Neural cell (in vitro differentiated cells): ENCODE data around the gene IGF2R.

Experiments
- POLR2AphosphoS5 ChIP-seq: IDR thresholded peaks from 2 replicates; pipeline ENCODE4 v1.6.1; 2012
- TF ChIP-seq, protein P1 (sequence below): fragments of 450-650 bp; IDR thresholded peaks from 2 replicates; pipeline ENCODE4 v1.5.1; 2014; ENCODE audit warnings: antibody characterized with exemption, mild to moderate bottlenecking, moderate library complexity; ENCODE audit not compliant: poor library complexity, severe bottlenecking
- TF ChIP-seq, protein P2 (sequence below): IDR thresholded peaks from 2 replicates; pipeline ENCODE4 v1.6.1; 2012; ENCODE audit warnings: borderline replicate concordance

- TF ChIP-seq, protein P1, sequence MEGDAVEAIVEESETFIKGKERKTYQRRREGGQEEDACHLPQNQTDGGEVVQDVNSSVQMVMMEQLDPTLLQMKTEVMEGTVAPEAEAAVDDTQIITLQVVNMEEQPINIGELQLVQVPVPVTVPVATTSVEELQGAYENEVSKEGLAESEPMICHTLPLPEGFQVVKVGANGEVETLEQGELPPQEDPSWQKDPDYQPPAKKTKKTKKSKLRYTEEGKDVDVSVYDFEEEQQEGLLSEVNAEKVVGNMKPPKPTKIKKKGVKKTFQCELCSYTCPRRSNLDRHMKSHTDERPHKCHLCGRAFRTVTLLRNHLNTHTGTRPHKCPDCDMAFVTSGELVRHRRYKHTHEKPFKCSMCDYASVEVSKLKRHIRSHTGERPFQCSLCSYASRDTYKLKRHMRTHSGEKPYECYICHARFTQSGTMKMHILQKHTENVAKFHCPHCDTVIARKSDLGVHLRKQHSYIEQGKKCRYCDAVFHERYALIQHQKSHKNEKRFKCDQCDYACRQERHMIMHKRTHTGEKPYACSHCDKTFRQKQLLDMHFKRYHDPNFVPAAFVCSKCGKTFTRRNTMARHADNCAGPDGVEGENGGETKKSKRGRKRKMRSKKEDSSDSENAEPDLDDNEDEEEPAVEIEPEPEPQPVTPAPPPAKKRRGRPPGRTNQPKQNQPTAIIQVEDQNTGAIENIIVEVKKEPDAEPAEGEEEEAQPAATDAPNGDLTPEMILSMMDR = no peak
- no peak for TF ChIP-seq POLR2AphosphoS5
- TF ChIP-seq, protein P2, sequence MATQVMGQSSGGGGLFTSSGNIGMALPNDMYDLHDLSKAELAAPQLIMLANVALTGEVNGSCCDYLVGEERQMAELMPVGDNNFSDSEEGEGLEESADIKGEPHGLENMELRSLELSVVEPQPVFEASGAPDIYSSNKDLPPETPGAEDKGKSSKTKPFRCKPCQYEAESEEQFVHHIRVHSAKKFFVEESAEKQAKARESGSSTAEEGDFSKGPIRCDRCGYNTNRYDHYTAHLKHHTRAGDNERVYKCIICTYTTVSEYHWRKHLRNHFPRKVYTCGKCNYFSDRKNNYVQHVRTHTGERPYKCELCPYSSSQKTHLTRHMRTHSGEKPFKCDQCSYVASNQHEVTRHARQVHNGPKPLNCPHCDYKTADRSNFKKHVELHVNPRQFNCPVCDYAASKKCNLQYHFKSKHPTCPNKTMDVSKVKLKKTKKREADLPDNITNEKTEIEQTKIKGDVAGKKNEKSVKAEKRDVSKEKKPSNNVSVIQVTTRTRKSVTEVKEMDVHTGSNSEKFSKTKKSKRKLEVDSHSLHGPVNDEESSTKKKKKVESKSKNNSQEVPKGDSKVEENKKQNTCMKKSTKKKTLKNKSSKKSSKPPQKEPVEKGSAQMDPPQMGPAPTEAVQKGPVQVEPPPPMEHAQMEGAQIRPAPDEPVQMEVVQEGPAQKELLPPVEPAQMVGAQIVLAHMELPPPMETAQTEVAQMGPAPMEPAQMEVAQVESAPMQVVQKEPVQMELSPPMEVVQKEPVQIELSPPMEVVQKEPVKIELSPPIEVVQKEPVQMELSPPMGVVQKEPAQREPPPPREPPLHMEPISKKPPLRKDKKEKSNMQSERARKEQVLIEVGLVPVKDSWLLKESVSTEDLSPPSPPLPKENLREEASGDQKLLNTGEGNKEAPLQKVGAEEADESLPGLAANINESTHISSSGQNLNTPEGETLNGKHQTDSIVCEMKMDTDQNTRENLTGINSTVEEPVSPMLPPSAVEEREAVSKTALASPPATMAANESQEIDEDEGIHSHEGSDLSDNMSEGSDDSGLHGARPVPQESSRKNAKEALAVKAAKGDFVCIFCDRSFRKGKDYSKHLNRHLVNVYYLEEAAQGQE = no peak
Measured at GRCh38 chr6:160067564-160067963, 98.7 kb downstream of the IGF2R start.
